Stimulated activated CD8-positive, alpha-beta memory T cell treated with anti-CD3 and anti-CD28 coated beads, Interleukin-4, amount 100 ng/mL, for 1 hour (primary cell): Measurements from ENCODE around the gene FAXC.
"Not testable (repeated sequence)": the region's sequence is repeated elsewhere in the genome, so short reads cannot be mapped to it uniquely, and the experiment has no call there.

Source experiments
- DNase-seq, 2 donors: peaks; one replicate each; pipeline ENCODE4 v3.0.0-alpha.2; 2020; ENCODE audit warnings: low read depth in 2 of 2, low spot score in 1 of 2

FAXC gene

GRCh38 chr6:99341862-99342455 is 7.5 kb downstream of the FAXC start:
- DNase-seq, result no peak

DNA sequence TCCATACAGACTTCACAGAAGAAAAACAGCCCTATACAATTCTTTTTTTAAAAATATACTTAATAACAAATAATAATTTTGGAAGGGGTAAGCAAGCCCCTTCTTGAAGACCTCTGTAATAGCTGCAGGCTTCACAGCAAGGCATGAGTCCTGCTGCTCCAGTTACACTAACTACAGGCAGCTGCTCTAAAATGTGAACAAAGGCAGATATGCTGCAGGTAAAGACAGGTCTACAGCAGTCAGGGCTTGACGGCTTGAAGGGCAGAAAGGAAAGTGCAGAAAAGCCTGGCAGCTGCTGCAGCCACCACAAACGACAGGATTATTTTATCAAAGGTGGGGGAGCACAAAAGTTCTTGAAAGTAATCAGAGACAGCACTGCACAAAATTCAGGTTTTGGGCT is 11.3 kb downstream of the FAXC start:
- no peak for DNase-seq

DNA sequence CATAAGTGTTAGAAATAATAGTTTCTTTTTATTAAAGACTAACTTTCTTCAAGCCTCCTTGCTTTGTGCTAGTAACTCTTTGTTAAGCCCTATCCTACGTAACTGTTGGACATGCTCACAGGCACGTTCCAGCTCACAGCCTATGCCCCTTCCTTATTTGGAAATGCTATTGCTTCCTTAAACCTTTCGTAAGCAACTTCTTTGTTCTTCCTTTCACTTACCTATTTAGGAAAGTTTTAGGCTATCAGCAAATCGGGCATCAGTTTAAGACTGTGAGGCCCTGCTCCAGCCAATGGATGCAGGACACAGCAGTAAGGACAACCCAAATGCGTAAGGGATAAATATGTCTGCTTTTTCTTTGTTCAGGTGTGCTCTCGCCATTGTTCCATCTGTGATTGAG is 14.2 kb downstream of the FAXC start:
- not testable (repeated sequence) for DNase-seq

DNA sequence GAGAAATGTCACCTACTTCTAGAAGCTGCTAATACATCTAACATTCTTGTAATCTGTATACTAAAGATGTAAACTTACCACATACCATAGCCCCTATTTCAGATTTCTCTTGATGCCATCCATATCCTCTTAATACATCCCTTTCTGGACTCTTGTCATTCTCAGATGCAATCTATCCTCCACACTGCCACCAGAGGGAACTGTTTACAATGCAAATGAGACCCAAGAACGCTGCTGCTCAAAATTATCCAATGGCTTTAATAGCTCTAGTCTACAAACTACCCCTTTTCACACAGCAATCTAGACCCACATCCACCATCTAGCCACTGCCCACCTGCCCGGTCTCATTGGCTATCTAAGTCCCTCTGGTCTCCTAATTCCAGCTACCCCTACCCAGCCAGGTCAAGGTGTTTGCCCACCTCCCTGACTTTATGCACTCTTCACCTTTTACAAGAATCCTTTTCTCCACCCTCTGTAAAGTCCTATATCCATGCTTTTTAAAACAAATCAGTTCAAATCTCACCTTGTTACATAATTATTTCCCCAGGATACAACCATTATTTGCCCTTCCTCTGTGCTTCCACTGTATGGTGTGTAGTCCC is 14.8 kb downstream of the FAXC start:
- no peak for DNase-seq

- DNase-seq, result no peak
These were observed 16.4 kb downstream of the FAXC start for GRCh38 chr6:99333068-99333467.

DNA sequence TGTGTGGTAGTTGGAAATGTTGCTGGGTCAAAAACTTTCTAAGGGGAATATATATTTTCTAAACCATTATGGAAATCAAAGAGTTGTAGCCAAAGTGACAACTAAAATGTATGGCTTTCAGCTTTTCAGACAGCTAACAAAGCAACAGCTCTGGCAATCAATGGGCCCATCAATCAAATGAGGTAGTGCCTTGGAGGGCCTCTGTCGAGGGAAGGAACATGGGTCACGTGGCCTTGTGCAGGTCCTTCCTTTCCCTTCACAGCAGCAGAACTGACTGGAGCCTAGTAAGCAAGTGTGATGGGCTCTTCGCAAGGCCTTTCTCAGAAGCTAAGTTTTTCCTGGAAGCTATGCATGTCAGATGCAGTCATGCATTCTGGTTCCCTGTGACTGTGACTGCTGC is 17.9 kb downstream of the FAXC start:
- DNase-seq, result no peak

- DNase-seq, result peak; percentile 7 to 30
These were observed 19.3 kb downstream of the FAXC start for GRCh38 chr6:99330159-99330558.

- no peak for DNase-seq
These were observed 24.5 kb downstream of the FAXC start for GRCh38 chr6:99324996-99325395.

DNA sequence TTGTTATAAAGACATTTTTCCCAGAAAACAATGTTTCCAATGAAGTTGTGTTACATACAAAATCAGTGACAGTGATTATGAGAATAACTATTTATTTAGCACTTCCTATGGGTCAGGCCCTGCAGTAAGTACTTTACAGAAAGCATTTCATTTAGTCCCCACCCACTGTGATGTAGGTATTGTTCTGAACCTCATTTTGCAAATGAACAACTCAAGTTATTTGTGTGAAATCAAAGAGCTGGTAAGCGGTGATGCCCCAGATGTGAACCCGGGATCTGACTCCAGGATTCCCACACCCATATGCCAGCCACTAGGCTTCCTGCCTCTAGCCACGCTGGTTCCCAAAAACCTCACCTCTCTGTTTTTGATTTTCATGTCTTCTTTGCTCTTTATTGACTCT is 30.9 kb downstream of the FAXC start:
- no peak for DNase-seq

DNA sequence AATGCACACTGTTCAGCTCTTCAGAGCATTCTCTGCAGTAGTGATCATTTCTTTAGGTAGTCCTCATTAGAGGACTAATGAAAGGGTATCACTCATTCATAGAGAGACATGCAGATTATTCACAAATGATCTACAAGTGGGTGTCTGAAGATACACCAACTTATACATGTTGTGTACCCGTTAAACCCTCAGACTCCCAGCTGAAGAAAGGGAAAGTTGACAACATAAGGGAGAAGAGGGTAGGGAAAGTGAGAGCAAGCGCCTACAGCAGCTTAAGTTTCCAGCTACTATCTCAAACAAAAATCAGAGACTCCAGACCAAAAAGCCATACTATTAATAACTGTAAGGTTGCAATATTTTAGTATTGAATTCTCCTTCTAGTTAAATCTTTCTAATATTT is 37.1 kb downstream of the FAXC start:
- DNase-seq, result no peak

DNA sequence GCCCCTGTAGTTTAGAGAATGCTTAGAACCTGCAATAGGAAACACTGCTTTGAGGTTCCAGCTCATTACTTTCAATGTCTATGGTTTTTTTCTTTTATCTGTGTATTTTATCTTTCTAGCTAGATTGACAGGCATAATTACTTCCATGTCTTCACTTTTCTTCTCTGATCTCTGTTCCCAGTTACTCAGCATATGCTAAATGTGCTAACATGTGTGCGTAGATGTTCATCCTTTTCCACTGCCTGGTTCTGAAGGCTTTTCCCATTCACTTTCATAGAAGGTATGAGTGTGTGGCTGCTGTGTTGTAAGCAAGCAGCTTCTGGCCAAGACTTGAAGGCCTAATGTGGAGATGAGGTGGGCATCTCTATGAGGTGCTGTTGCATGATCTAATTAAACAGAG is 38.9 kb downstream of the FAXC start:
- DNase-seq, result no peak

GRCh38 chr6:99309557-99309956 is 39.9 kb downstream of the FAXC start:
- DNase-seq, result no peak

- no peak for DNase-seq
These were observed 40.7 kb downstream of the FAXC start for GRCh38 chr6:99308788-99309187.

DNA sequence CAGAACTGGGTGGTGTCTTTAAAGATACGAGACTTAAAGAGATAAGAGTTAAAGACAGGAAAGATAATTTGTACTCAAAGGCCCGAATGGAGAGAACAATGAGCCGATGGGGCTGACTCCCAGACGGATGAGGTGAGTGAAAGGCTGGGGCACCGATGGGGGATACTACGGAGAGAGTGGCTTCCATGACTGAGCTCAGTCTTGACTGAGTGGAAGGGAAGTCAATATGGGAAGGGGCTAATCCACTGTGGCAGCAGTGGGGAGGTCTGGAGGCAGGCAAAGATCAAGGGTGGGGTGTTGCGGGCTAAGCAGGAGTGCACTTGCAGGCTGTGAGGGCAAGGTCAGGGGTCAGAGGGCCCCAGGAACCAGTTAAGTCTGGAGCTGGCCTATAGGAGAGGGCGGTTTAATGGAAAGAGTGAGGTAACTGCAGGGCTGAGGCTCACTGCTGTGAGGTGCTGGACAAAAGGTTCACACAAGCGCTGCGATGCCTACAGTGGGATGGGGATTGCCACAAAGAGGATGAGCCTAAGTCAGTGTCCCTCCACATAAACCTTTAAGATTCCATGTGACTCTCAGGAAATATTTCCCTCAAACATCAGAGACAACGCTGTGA is 42.1 kb downstream of the FAXC start:
- no peak for DNase-seq

DNA sequence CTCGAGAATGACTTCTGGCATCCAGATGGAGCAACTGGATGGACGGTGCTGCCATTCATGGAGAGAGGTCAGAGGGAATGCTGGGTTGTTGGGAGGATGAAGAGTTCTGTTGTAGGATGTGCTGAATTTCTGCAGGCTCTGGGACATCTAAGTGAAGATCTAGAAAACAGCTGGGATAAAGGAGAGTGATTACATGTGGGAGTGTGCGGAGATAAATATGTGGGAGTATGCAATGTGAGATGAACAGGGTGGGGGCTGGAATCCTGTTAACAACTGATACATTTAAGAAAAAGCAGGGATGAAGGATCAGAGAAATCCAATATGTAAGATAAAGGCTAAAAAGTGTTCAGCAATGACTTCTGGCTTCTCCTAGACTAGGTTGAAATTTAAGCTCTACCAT is 43.1 kb downstream of the FAXC start:
- no peak for DNase-seq

DNA sequence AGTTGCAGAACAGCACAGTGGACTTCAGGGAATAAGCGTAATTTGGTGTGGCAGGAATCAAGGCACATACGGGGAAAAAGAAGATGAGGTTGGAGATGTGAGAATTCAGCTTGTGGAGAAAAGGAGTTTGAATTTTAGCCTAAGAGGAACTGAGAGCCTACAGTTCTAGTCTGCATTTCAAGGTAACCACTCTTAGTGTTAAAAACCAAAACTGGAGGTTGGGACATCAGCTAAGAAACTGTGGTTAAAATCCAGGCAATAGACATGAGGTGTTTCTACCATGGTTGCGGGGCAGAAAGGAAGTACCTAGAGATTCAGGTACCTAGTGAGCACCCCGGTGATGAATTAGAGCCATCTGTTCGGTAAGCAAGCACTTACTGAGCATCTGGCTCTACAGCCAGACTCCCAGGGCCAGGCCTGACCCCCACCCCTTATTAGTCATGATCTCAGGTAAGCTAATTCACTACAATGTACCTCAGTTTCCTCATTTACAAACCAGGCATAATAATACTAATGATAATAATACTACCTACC is 44.4 kb downstream of the FAXC start:
- no peak for DNase-seq

DNA sequence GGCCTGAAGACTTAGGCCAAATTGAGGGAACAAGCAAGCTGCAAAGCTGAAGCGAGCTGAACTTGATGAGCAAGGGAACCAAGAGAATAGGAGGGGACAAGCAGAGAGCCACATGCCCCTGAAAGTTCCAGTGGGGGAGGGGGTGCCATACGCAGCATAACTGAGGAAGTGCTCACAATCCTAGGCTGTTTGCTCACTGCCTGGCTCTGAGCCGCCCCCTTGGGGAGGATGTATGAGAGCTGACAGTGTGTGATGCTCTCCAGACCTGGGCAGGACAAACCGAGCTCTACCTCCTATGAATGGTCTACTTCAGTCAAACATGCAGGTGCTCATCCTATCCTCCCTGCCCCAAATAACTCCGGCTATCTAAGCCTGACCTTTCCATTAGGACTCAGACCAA is 52.1 kb downstream of the FAXC start:
- no peak for DNase-seq

- DNase-seq, result no peak
These were observed 52.5 kb downstream of the FAXC start for GRCh38 chr6:99297006-99297405.

- DNase-seq, result no peak
These were observed 53.2 kb downstream of the FAXC start for GRCh38 chr6:99296261-99296660.

- no peak for DNase-seq
These were observed 54.2 kb downstream of the FAXC start for GRCh38 chr6:99295276-99295675.

DNA sequence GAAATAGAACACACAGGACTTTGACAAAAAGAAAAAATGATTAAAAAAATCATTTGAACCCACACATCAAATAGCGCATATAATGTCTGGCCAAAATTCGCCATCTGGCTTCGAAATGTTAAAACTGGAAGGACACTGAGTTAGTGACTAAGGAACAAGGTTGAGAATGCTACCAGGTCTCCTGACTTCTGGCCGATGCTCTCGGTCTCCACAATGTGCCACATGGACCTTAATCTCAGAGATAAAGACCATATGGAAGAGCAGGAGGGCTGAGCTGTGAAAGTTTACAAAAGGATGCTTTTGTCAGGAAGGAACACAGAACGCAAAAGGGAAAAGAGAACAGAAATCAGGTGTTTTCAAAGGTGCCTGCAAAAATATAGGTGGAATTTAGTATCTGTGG is 54.7 kb downstream of the FAXC start:
- DNase-seq, result no peak

DNA sequence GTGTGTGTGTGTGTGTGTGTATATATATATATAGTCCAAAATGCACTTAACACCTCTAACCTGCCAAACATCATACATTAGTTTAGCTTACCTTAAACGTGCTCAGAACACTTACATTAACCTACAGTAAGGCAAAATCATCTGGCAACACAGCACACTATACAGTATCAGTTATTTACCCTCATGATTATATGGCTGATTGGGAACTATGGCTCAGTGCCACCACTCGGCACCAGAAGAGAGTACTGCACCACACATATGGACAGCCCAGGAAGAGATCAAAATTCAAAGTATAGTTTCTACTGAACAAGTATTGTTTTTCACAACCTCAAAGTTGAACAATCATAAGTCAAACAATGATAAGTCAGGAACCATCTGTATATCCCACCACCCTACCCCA is 59.8 kb downstream of the FAXC start:
- DNase-seq, result no peak

DNA sequence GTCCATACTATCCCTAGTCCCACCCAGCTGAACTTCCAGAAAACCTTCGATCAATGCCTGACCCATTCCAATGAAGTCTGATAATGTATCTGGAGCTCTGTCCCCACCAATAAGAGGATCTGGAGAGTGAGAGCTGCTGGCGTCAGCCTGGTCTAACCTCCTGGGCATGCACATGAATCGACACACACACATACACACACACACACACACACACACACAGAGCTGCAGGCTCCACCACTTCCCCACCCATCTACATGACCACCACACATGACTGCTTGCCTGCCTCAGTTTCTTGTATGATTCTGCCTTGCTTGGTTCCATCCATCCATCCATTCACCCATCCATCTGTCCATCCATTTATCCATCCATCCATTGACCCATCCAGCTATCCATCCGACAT is 60.8 kb downstream of the FAXC start:
- no peak for DNase-seq
